Thoracic aorta (tissue), 2 donors: Measurements from ENCODE around the gene CREG2. TPM values are rescaled to one million over a fixed set of nuclear protein-coding genes. Genes with fewer than 3 reads are reported as not detected.

ENCODE experiments used
- ATAC-seq: fragments of 150-250 bp; one replicate; pipeline ENCODE4 v1.8.0; 2017; ENCODE audit warnings: low read depth; ENCODE audit not compliant: insufficient number of reproducible peaks, low FRiP score
- DNase-seq: peaks from one replicate; pipeline ENCODE4 v3.0.0-alpha.2; 2020; ENCODE audit warnings: low spot score
- H3K27ac ChIP-seq, 2 donors: fragments of 200-600 bp; sonication (generic); 1 replicate in 1 of 2; 2 replicates in 1 of 2; pipeline ENCODE4 v1.5.1; 2016; ENCODE audit warnings: mild to moderate bottlenecking in 2 of 2, moderate library complexity in 2 of 2
- H3K27me3 ChIP-seq: fragments of 200-600 bp; sonication (generic); replicated peaks from 2 replicates; pipeline ENCODE4 v1.6.0; 2016; ENCODE audit warnings: mild to moderate bottlenecking; ENCODE audit not compliant: insufficient read depth
- H3K36me3 ChIP-seq: fragments of 200-600 bp; sonication (generic); one replicate; pipeline ENCODE4 v1.5.1; 2016
- H3K4me1 ChIP-seq, 2 donors: fragments of 200-600 bp; sonication (generic); 1 replicate in 1 of 2; 2 replicates in 1 of 2; pipeline versions ENCODE4 v1.5.1 to v1.6.0; 2016; ENCODE audit warnings: low read depth in 2 of 2, mild to moderate bottlenecking in 1 of 2; ENCODE audit not compliant: control insufficient read depth in 1 of 2
- H3K4me3 ChIP-seq: fragments of 200-600 bp; sonication (generic); 2 replicates; pipeline ENCODE4 v1.5.1; 2016; ENCODE audit warnings: mild to moderate bottlenecking
- H3K9me3 ChIP-seq: fragments of 200-600 bp; sonication (generic); 2 replicates; pipeline ENCODE4 v1.5.1; 2016
- CTCF ChIP-seq: fragments of 200-600 bp; sonication (generic); IDR thresholded peaks from one replicate; pipeline ENCODE4 v1.5.1; 2019; ENCODE audit warnings: antibody characterized with exemption
- total RNA-seq, 2 donors: library from RNA; depleted of rRNA; stranded (reverse); fragments of >200 nt; gene quantifications; one replicate each; pipeline versions ENCODE4 v1.1.0 to v1.2.3, GENCODE V29; 2016

The CREG2 gene
- total RNA-seq, 2 donors from 2014 or later: not detected

GRCh38 chr2:101383016-101383541 is 4.2 kb downstream of the CREG2 start:
- Histone ChIP-seq H3K27ac (no peak overlapping the region), H3K4me1 (peaks cover 3 to 17% of the 10 kb centered on the region in 2 donors), H3K27me3 (no peaks in the 10 kb centered on the region), H3K36me3 (no peaks in the 10 kb centered on the region), H3K9me3 (no peaks in the 10 kb centered on the region), H3K4me3 (no peak overlapping the region)
- TF ChIP-seq CTCF: no peak
- no peak for ATAC-seq
- no peak for DNase-seq

- no peaks in the 10 kb centered on the region for H3K27me3 ChIP-seq
- ATAC-seq (no peak), DNase-seq (no peak)
- no peak overlapping the region for H3K27ac ChIP-seq
- no peak for TF ChIP-seq CTCF
- no peak overlapping the region for H3K4me3 ChIP-seq
- H3K36me3 ChIP-seq: no peaks in the 10 kb centered on the region
- peaks cover 3 to 14% of the 10 kb centered on the region in 2 donors for H3K4me1 ChIP-seq
- no peaks in the 10 kb centered on the region for H3K9me3 ChIP-seq
Measured at GRCh38 chr2:101382442-101382841, 4.9 kb downstream of the CREG2 start.

- no peaks in the 10 kb centered on the region for H3K27me3 ChIP-seq
- no peaks in the 10 kb centered on the region for H3K4me1 ChIP-seq
- no peak for ATAC-seq
- no peaks in the 10 kb centered on the region for H3K36me3 ChIP-seq
- no peak for TF ChIP-seq CTCF
- no peak overlapping the region for H3K27ac ChIP-seq
- no peaks in the 10 kb centered on the region for H3K9me3 ChIP-seq
- H3K4me3 ChIP-seq: no peak overlapping the region
- no peak for DNase-seq
Measured at GRCh38 chr2:101380376-101380775, 6.9 kb downstream of the CREG2 start.

- H3K9me3 ChIP-seq: no peaks in the 10 kb centered on the region
- no peaks in the 10 kb centered on the region for H3K27me3 ChIP-seq
- no peak overlapping the region for H3K4me3 ChIP-seq
- ATAC-seq: no peak
- TF ChIP-seq CTCF: no peak
- no peaks in the 10 kb centered on the region for H3K4me1 ChIP-seq
- H3K36me3 ChIP-seq: no peaks in the 10 kb centered on the region
- no peak for DNase-seq
- H3K27ac ChIP-seq: no peak overlapping the region
Measured at GRCh38 chr2:101379091-101379490, 8.2 kb downstream of the CREG2 start.

- ATAC-seq (no peak), DNase-seq (no peak)
- TF ChIP-seq CTCF: no peak
- Histone ChIP-seq H3K27ac (no peak overlapping the region), H3K27me3 (no peaks in the 10 kb centered on the region), H3K4me3 (no peak overlapping the region), H3K36me3 (no peaks in the 10 kb centered on the region), H3K4me1 (no peaks in the 10 kb centered on the region), H3K9me3 (no peaks in the 10 kb centered on the region)
Measured at GRCh38 chr2:101375653-101376052, 11.7 kb downstream of the CREG2 start.
